Mucosa of gallbladder (tissue), 1 donor: ENCODE results near the gene POU2F1. TPM values are rescaled to one million over a fixed set of nuclear protein-coding genes. Genes with fewer than 3 reads are reported as not detected.

Experiments used
- DNase-seq: peaks from one replicate; pipeline ENCODE4 v3.0.0-alpha.2; 2020; ENCODE audit warnings: low spot score
- total RNA-seq: library from RNA; stranded (reverse); gene quantifications from one replicate; pipeline ENCODE4 v1.2.1, GENCODE V29; 2021
- donor health status: DM: no; HTN: no; CAD: no.

POU2F1 gene
- total RNA-seq, 1 donor from 2014 or later: 12.5 TPM

DNA sequence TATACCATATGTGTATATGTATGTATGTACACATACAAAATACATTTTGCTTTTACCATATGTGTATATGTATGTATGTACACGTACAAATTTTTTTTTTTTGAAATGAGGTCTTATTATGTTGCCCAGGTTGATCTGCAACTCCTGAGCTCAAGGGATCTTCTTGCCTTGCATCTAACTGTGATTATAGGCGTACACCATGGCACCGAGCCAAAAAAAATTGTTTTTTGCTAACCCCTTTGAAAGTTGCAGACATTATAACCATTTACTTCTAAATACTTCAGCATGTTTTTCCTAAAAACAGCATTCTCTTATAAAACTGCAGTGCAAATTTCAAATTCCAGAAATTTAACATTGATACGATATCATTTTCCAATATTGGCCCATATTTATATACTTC, 147.0 kb downstream of the POU2F1 start:
- DNase-seq: no peak

DNA sequence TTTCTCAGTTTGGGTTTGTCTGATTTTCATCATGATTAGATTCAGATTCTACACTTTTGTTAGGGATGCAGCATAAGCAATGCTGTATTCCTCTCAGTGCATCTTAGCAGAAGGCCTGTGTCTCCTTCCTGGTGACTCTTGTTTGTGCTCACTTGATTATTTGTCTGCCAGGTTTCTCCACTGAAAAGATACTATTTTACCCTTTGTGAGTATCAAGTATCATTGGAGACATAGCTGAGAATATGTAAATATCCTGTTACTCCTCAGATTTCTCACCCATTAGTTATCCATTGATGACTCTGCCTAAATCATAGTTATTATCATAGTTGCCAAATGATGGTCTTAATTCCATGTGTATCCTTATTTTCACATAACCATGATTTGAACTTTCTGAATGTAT, 148.5 kb downstream of the POU2F1 start:
- DNase-seq: no peak

DNA sequence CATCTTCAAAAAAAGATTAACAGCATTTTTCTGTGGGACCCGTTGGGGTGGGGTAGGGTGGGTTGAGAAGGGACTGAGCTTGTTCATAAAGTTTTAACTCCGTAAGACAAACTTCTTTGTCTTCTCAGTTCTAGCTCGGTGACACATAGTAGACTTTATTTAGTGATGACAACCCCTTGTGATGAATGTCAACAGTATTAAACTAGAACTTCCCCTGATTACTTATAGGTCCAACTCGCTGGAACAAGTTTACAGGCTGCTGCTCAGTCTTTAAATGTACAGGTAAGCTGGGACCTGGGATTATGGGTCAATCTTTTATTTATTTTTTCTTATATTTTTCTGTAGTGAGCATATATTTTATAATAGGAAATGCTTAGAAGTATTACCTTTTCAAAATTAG, 149.2 kb downstream of the POU2F1 start:
- no peak for DNase-seq

DNA sequence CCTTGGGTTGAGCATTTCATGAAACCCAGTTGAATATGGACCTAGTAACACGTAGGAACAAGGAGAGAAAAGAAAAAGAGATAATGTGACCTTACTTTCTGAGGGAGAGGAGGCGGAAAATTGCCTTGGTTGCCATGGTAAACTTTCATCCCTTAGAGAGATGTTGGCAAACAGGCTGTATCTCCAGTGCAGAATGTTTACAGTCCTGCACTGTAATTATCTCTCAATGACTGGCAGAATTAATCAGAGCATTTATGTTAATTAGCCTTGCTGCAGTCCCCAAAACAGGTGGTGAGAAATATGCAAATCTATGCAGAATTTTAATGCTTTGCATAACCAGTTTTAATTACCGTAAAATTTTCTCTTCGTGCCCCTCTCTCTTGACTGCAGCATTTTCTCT, 150.3 kb downstream of the POU2F1 start:
- DNase-seq: no peak

DNA sequence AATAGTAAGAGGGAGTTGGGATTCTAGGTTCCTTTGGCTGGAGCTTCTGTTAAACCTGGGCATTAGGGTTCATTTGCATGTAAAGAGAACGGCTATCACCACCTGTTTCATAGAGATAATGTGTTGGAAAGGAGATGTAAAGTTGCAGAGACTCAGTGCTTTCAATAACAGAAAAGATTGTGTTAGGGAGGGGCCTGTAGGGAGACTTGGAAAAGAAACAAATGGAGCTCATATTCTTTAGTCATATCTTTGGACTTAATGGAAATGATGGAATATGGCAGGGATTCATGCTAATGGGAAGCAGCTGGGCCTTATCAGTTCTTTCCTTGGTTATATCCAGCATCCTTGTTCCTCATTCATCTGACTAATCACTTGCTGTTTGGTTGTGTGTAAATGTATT, 152.7 kb downstream of the POU2F1 start:
- no peak for DNase-seq

DNA sequence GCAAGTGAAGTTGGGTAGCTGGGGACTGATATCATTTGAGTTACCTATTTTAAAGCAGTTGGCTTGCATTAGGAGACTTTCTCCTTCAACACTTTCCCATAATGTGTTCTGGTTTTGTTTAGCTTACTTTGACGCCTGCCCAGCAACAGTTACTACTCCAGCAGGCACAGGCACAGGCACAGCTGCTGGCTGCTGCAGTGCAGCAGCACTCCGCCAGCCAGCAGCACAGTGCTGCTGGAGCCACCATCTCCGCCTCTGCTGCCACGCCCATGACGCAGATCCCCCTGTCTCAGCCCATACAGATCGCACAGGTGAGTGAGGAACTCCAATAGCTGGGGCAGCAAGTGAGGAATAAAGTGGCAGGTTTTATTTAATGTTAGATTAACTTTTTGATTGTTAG, 153.3 kb downstream of the POU2F1 start:
- no peak for DNase-seq

DNA sequence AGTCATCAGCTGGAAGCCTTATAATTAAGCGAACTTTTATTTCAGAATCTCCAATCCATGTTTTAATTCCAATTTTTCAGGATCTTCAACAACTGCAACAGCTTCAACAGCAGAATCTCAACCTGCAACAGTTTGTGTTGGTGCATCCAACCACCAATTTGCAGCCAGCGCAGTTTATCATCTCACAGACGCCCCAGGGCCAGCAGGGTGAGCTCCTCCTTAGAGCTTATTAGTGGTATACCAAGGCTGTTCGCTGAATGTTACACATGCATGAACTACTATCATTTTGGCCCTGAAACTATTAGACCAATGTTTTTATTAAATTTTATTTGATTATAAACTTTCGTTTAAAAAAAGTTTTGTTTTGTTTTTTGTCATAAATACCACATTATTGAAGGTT, 155.3 kb downstream of the POU2F1 start:
- DNase-seq: no peak

DNA sequence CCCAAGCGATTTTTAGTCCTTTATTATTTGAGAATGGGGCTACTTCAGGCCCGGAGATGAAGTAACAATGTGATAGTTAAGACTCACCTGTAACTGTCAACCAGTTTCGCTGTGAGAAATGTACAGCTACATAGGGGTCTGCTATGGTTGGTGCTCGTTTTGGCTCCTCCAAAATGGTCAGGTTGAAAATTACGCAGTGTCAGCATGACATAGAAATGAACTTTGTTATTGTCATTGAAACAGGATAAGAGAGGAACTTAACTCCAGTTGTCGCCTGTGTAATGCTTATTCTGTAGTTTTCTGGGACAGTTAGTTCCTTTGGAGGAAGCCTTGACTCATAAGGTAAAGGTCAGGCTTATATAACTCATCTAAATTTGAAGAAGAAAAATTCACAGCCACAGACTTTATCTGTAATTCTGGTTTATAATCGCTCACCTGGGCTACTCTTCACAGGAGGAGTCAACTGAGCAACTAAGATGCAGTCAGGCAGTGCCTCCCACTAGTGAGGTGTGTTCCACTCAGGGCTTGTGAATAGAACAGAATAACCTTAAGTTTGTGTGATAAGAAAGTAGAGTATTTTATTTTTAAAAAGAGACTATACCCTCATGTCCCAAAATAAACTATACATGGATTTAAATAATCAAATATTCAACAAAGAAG, 166.7 kb downstream of the POU2F1 start:
- no peak for DNase-seq

DNA sequence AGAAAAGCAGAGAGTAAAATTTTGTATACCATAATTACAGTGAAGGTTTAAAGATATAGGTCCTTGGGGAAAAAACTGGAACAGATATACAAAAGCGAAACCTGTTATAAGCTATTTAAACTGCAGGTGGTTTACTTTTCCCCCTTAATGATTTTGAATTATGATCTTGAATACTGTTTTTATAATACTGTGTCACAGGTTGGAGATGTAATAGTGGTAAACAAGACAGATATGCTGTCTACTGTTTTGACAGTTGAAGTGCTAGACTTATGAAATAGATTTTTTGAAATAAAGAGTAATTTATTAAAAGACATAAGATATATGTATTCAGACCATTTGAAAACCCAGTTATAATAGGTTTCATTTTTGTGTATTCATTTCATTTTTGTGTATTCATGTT, 168.3 kb downstream of the POU2F1 start:
- DNase-seq: no peak

DNA sequence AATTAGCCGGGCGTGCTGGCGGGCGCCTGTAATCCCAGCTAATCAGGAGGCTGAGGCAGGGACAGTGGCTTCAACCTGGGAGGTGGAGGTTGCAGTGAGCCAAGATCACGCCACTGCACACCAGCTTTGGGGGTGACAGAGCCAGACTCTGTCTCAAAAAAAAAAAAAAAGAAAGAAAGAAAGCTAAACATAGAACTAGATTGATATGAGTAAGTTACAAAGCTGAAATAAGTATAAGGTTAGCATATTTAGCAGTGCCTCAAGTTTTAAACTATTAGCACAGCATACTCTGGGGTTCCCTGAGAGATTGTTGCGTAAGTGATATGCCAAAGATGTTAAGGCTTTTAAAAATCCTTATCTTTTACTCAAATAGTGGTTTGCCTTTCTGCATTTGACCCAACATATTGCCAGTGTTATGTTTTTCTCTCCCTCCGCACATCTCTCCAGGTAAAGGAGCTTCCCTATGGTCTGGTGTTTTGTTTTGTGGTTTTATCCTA, 171.6 kb downstream of the POU2F1 start:
- DNase-seq: no peak

DNA sequence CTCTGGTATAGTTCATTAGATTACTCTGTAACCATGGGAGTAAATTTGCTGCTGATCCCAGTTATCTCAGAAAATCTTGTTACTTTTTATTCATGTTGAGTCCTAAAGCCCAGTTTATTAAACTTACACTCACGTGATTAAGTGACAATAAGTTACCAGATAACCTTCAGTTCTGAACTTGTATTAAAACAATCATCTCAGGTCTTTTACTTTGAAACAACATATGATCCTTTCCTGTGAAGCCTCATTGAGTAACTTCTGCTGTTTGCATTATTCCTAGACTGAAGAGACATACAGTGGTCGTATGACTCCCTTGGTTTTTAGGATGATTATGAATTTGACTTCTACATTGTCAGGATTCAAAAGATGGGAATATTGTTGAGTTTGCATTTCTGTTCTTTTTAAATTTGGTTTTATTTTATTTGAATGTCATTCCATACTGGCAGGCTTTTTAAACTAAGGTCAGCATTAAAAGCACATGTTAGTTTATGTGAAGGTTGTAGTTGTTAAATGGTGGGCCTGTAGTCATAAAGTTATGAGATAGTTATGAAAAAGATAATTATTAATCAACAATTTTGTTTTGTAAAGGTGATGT, 179.8 kb downstream of the POU2F1 start:
- DNase-seq: no peak

DNA sequence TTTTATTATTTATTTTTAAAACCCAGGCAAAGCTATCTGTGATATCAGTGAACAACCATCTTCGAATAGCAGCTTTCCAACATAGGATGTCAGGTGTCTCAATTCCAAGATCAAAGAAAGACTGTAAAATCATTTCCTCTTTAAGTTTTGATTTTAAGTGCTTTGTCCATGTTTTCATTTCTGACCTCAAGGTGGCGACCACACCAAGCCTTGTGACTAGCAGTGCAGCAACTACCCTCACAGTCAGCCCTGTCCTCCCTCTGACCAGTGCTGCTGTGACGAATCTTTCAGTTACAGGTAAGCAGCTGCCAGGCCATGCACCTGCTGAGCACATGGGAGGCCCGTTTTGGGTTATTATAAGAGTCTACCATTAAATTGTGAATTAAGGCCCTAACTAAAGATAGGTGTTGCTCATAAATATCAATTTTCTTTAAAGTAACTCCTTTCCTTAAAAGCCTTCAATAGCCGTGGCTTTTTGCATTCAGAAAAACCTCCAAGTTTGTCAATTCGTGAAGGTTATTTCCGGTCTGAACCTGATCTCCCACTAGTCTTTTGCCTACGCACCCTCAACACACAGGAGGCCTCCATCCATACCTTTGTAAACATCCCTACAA, 180.7 kb downstream of the POU2F1 start:
- DNase-seq: peak; percentile 59

DNA sequence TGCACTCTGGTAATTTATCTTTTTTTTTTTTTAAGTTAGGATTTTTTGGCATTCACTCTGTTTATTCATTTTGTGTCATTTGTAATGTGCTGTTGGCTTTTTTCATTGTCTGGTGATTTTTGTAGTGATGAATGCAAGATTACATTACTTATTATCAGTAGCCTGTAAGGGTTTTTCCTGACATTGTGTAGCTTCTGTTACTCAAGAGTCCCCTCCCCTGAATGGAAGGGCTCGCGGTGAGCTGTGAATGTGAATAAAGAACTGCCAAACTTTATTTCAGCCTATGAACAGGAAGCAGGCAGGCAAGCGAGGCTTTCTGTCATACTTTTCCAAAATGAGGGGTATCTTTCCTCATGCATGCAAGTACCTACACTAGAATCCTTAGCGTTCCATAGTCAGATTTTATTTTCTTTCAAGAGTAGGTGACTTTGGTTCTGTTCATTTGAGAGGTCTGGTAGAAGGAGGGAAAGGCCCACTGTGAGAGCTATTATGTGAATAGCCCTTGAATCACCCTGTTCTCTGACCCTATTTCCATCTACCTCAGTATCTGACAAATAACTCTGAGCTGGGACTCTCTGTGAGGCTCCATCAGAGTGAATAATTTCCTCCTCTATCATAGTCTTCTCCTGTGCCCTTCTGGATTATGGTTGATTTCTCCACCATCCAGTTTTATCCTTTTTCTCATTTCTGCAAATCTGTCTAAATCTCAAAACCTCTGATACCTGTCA, 183.6 kb downstream of the POU2F1 start:
- no peak for DNase-seq

DNA sequence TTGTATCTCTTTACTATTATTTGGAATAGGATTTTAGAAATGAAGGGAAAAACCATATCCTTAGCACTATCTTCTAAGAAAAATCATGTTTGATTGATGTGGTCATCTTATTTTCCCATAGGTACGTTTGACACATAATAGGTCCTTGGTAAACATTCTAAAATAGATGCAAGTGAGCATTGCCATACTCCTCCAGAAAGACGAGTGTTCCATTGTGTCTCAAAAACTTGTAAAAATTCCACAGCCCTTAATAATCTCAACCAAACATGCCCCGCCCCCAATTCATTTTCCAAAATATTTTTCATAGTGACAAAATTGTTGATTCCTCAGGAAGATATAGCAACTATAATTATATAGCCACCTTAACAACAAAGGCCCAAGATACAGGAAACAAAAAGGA, 184.2 kb downstream of the POU2F1 start:
- DNase-seq: no peak

DNA sequence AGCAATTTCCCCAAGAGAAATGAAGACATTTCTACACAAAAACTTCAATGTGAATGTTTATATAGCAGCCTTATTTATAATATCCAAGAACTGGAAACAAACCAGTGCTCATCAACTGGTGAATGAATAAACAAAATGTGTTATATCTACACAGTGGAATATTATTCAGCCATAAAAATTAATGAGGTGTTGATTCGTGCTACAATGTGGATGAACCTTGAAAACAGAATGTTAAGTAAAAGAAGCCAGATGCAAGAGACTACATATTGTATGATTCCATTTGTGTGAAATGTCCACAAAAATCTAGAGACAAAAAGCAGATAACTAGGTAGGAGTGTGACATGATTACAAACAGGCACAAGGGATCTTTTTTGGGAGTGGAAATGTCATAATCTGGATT, 187.7 kb downstream of the POU2F1 start:
- DNase-seq: no peak

DNA sequence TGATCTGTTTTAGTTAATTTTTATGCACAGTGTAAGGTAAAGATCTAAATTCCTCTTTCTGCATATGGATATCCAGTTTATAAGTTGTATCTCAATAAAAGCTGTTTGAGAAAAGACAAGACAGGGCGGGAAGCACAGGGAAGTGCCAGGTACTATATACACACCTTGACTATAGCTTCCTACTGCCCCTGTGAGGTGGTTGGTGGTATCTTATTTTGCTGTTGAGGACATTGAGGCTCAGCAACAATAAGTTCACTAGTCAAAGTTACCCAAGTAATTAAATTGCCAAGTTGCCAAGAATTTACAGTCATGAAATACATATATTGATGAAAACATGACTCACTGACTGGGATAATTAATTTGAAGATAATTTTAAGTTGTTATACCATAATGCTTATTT, 188.5 kb downstream of the POU2F1 start:
- DNase-seq: no peak

DNA sequence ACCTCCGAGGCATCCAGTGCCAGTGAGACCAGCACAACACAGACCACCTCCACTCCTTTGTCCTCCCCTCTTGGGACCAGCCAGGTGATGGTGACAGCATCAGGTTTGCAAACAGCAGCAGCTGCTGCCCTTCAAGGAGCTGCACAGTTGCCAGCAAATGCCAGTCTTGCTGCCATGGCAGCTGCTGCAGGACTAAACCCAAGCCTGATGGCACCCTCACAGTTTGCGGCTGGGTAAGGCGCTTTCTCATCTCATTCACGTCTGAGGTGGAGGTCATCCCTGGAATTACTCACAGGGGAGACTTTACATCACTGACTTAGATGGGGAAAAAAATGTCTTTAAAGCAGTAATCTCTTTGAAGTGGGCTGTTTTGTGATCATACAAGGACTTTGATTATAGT, 191.4 kb downstream of the POU2F1 start:
- no peak for DNase-seq

DNA sequence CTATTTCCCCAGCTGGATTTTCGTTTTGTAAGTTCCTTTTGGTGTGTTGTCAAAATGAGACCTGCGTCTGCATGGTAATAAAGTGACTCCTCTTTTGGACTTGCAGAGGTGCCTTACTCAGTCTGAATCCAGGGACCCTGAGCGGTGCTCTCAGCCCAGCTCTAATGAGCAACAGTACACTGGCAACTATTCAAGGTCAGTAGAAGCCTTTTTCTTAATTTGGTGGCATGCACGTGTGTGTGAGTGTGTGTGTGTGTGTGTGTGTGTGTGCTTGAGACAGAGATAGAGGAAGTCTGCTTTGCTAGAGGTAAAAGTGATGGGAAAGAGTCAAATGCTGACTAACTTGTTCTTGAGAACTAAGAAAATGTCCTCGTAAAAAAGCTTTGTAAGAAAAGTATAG, 192.2 kb downstream of the POU2F1 start:
- no peak for DNase-seq

DNA sequence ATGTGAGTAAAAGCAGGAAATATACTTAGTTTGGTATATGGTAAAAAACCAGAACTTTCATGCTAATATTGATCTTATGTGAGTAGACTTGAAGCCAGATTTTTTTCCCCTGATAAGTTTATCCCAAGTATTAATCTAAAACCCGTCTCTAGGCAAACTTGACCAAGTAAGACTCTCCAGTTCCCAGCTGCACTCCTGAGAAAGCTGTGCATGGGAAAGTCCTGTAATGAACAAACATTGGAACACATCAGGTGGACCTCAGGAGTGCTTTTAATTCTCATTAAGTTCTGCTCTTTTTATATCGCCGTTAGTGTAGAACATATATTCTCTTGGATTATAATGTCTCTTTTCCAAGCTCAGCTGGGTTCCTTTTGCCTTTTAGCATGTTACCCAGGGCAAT, 192.6 kb downstream of the POU2F1 start:
- DNase-seq: no peak

DNA sequence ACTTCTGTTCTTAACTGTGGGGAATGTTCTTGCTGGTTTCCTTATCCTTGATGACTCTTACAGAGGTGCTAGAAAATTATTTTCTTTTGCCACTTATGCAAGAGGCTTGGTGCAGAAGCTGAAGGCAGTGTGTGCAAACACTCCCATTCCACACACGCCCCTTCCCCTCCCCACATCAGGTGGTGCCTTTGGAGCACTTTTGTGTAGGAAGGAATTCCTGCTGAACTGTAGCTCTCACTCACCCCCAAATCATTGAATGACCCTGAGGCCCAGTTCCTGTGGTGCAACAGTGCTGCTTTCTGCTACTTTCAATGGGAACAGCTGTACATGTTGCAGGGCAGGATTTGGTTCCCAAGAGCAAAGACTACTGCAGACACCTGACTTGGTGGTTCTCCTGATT, 195.8 kb downstream of the POU2F1 start:
- DNase-seq: no peak

DNA sequence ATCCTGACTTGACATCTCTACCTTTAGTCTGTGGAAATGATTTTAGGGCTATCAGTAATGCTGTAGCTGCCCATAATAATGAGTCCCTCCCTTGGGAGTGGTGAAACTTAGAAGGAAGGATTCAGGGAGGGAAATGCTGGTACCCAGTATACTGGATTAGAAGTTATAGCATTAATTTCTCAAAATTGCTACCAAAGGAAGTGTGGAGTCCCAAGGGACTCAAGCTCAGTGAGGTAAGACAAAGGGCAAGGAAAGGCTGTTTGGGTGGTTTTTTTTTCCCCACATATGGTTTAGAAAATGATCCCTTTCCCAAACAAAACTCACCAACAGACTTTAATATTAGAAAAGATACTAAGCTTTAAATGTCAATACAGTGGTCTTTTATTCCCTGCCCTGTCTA, 197.7 kb downstream of the POU2F1 start:
- DNase-seq: no peak

DNA sequence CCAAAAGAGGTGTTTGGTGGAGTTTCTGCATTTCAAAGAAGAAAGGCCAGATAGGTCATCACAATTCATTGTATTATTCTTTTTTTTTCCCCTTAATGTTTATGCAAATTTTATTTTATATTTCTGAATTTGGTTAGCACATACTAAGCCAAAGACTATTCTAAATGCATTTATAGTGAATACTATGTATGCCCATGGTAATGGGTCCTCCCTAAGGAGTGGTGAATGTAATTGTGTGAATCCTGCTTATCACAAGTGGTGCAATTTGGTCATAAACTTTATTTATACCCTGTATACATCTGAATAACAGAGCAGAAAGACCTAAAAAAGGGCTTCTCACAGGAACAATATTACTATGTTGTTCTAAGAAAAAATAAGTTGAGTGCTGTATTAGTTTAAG, 198.6 kb downstream of the POU2F1 start:
- no peak for DNase-seq

DNA sequence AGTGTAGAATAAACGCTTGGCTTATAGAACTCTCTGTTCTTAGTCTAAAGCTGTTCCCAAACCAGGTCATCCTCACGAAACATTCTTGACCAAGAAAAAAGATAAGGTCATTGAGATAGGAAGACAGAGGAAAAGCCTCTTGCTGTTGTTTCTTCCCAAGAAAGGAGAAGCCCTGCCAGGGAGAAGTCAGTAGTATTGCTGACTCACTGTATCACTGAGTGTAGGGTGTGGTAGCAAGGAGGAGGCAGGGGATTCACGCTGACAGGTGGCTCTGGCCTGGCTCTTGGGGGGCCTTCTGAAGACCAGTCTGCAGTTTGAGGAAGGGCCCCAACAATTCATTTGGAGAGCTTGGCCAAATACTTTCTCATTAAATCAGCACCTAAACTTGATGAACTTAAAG, 199.8 kb downstream of the POU2F1 start:
- DNase-seq: no peak
